Lung (tissue), 12 donors: ENCODE measurements around the gene FAM53C. TPM values are rescaled to one million over a fixed set of nuclear protein-coding genes. Genes with fewer than 3 reads are reported as not detected.
A peak's percentile ranks its signal among the peaks of the same experiment; 100 is the strongest.

Experiments used
- ATAC-seq: fragments of 200-7000 bp; cut with Tn5 transposase; one replicate; pipeline ENCODE4 v1.9.1; 2020; ENCODE audit warnings: moderate number of reproducible peaks; ENCODE audit not compliant: insufficient read depth, low FRiP score
- DNase-seq, 3 donors: peaks; one replicate each; pipeline ENCODE4 v3.0.0-alpha.2; 2013 to 2017
- H3K27ac ChIP-seq, 2 donors: one replicate each; pipeline ENCODE4 v1.5.1; 2013; ENCODE audit warnings: mild to moderate bottlenecking in 2 of 2, moderate library complexity in 2 of 2, control low read depth in 1 of 2, inconsistent platforms in 1 of 2, low read depth in 1 of 2, low read length in 1 of 2
- H3K27me3 ChIP-seq, 3 donors: one replicate each; pipeline ENCODE4 v1.5.1; 2013; ENCODE audit warnings: low read length in 2 of 3; ENCODE audit not compliant: control insufficient read depth in 3 of 3, insufficient read depth in 3 of 3
- H3K36me3 ChIP-seq, 4 donors: one replicate each; pipeline ENCODE4 v1.5.1; 2013; ENCODE audit warnings: low read length in 4 of 4, mild to moderate bottlenecking in 1 of 4, moderate library complexity in 1 of 4; ENCODE audit not compliant: control insufficient read depth in 4 of 4, insufficient read depth in 4 of 4
- H3K4me1 ChIP-seq, 5 donors: one replicate each; pipeline ENCODE4 v1.5.1; 2013; ENCODE audit warnings: low read length in 5 of 5, mild to moderate bottlenecking in 2 of 5, moderate library complexity in 1 of 5; ENCODE audit not compliant: control insufficient read depth in 5 of 5, insufficient read depth in 5 of 5
- H3K4me3 ChIP-seq: one replicate; pipeline ENCODE4 v1.5.1; 2013; ENCODE audit warnings: mild to moderate bottlenecking, control low read depth, moderate library complexity
- H3K9ac ChIP-seq, 2 donors: one replicate each; pipeline ENCODE4 v1.5.1; 2013; ENCODE audit warnings: low read length in 2 of 2, control low read depth in 1 of 2; ENCODE audit not compliant: insufficient read depth in 1 of 2
- H3K9me3 ChIP-seq, 4 donors: one replicate each; pipeline ENCODE4 v1.5.1; 2013; ENCODE audit warnings: low read length in 3 of 4, mild to moderate bottlenecking in 1 of 4, moderate library complexity in 1 of 4; ENCODE audit not compliant: control insufficient read depth in 4 of 4, insufficient read depth in 3 of 4
- WGBS, 2 donors: extraction: QIAGEN DNeasy Blood & Tissue Kit; methylation state at CpG; one replicate each; pipeline ENCODE4 v1.1.7; 2013; 5-methylcytosine and 5-hydroxymethylcytosine counted together
- polyA plus RNA-seq, 2 donors: library from polyadenylated mRNA; stranded (reverse); fragments of 200-250 nt; gene quantifications; one replicate each; pipeline ENCODE4 v1.2.1, GENCODE V29; 2013
- total RNA-seq, 2 donors: library from RNA; depleted of rRNA in 1 of 2; stranded (reverse); fragments of >200 nt in 1 of 2; gene quantifications; one replicate each; pipeline ENCODE4 v1.2.1, GENCODE V29; 2014 to 2021
- TF ChIP-seq, protein P1 (sequence below): IDR thresholded peaks from 2 replicates; pipeline ENCODE4 v1.5.1; 2012; ENCODE audit warnings: mild to moderate bottlenecking; ENCODE audit errors: control extremely low read depth, extremely low read depth
- donor health status: control.
- donor health status: control.
- donor health status: Bipolar disorder and iron deficiency.
- donor health status: healthy.
- donor health status: DM: yes; HTN: yes; CAD: no.

Gene FAM53C
- total and polyA plus RNA-seq, 4 donors, result 8.2 to 28.0 (median 21.1) TPM

DNA sequence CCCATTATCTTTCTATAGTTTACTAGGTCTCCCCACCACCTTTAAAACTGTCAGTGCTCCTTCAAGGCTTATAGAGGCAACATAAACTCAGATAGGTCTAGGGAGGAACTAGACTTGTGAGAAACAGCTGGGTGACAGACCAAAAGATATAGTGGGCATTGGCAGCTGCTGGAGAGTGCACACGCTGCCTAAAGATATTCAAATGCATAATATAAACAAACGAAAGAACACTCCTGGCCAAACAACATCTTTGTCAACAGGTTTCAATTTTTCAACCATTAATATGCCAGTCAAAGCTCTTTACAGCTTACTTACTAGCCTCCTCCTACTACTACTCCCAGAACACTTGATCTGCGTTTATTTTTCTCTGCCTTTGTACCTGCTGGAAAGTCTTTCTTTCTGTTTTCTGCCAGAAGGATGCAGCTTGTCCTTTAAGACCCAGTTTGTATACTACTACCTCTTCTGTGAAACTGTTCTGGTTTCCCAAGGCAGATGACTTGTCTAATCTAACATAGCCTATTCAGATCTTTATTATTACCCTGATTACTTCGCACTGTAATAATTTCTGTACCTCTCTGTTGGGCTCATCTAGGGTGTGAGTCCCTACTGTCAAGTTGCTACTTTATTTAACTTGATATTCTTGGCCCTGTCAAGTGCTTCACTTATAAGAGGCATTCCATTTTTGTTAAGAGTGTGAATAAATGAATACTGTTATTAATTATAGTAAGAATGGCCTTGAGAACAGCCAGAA, 28.7 kb downstream of the FAM53C start:
- peaks cover 0 to 27% (median 4%) of the 10 kb centered on the region in 5 donors for H3K4me1 ChIP-seq
- WGBS, 2 donors, result 42 to 66% methylated on average over 4 of the region's 4 CpGs
- H3K9me3 ChIP-seq, result no peaks in the 10 kb centered on the region
- DNase-seq (no peak), ATAC-seq (no peak)
- H3K9ac ChIP-seq, result no peak overlapping the region
- no peak overlapping the region for H3K27ac ChIP-seq
- no peaks in the 10 kb centered on the region for H3K36me3 ChIP-seq
- H3K27me3 ChIP-seq, result no peaks in the 10 kb centered on the region
- TF ChIP-seq, protein P1, sequence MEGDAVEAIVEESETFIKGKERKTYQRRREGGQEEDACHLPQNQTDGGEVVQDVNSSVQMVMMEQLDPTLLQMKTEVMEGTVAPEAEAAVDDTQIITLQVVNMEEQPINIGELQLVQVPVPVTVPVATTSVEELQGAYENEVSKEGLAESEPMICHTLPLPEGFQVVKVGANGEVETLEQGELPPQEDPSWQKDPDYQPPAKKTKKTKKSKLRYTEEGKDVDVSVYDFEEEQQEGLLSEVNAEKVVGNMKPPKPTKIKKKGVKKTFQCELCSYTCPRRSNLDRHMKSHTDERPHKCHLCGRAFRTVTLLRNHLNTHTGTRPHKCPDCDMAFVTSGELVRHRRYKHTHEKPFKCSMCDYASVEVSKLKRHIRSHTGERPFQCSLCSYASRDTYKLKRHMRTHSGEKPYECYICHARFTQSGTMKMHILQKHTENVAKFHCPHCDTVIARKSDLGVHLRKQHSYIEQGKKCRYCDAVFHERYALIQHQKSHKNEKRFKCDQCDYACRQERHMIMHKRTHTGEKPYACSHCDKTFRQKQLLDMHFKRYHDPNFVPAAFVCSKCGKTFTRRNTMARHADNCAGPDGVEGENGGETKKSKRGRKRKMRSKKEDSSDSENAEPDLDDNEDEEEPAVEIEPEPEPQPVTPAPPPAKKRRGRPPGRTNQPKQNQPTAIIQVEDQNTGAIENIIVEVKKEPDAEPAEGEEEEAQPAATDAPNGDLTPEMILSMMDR, result no peak
- H3K4me3 ChIP-seq, result no peak overlapping the region

DNA sequence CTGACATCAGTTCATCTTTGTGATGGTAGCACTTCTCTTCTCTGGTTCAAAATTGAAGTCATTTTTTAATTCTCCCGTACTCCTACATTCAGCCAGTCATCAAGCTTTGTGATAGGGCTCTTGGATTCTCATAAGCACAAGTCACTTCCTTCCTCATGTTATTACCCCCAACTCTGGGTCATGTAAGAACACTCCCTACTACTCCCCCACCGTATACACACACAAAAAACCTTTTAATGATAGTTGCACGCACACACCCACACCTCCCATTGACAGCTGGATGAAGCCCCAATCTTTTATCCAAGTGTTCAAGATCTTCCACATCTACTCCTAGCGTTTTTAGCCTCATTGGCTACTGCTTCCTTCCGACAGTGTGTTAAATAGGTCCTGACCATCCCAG, 31.2 kb downstream of the FAM53C start:
- DNase-seq (no peak), ATAC-seq (no peak)
- TF ChIP-seq, protein P1, result no peak
- Histone ChIP-seq H3K4me3 (no peak overlapping the region), H3K27ac (peak overlapping the region; percentile 28 to 82), H3K9ac (no peak overlapping the region), H3K36me3 (peaks cover 0 to 5% (median 2%) of the 10 kb centered on the region in 4 donors), H3K4me1 (peaks cover 0 to 24% (median 4%) of the 10 kb centered on the region in 5 donors), H3K27me3 (no peaks in the 10 kb centered on the region), H3K9me3 (no peaks in the 10 kb centered on the region)
- 34 to 56% methylated on average over 5 of the region's 5 CpGs for WGBS, 2 donors

DNA sequence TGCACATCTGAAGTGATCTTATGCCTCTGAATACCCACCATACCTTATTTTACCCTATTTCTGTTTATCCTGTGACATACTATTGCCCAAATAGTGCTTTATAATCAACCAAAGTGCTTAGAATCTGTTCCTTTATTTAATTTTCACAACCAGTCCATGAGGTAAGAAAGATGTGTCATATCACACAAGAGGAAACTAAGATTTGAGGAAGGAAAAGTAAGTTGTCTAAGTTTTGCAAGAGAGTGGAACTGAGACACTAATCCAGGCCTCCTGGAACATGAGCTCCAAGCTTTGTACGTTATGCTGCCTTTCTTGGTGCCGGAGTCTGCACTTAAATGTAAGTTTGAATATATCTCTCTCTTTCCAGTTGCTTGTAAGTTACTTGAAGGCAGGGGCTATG, 31.6 kb downstream of the FAM53C start:
- H3K27me3 ChIP-seq, result no peaks in the 10 kb centered on the region
- H3K9ac ChIP-seq, result no peak overlapping the region
- TF ChIP-seq, protein P1, result no peak
- H3K4me3 ChIP-seq, result no peak overlapping the region
- H3K9me3 ChIP-seq, result no peaks in the 10 kb centered on the region
- ATAC-seq (peak; percentile 41), DNase-seq (no peak)
- WGBS, 2 donors, result 36 to 70% methylated on average over 2 of the region's 2 CpGs
- H3K27ac ChIP-seq, result peak overlapping the region in 1 of 2 donors; percentile 82
- peaks cover 0 to 24% (median 4%) of the 10 kb centered on the region in 5 donors for H3K4me1 ChIP-seq
- H3K36me3 ChIP-seq, result peaks cover 0 to 6% (median 2%) of the 10 kb centered on the region in 4 donors
